SJCRH30 (cell line): ENCODE measurements around the gene MID1. TPM values are rescaled to one million over a fixed set of nuclear protein-coding genes. Genes with fewer than 3 reads are reported as not detected.

Source experiments
- DNase-seq, 2 experiments: peaks; one replicate each; pipeline ENCODE4 v3.0.0-alpha.2; 2015 to 2020
- H3K27ac ChIP-seq: fragments of 250-450 bp; sonication (Bioruptor Pico); 2 replicates; pipeline ENCODE4 v1.5.1; 2020; ENCODE audit warnings: mild to moderate bottlenecking, moderate library complexity
- H3K27me3 ChIP-seq: fragments of 250-450 bp; sonication (Bioruptor Pico); 2 replicates; pipeline ENCODE4 v1.5.1; 2020; ENCODE audit warnings: mild to moderate bottlenecking, moderate library complexity
- H3K36me3 ChIP-seq: fragments of 250-450 bp; sonication (Bioruptor Pico); 2 replicates; pipeline ENCODE4 v1.5.1; 2020; ENCODE audit warnings: mild to moderate bottlenecking, moderate library complexity
- H3K4me1 ChIP-seq: fragments of 250-450 bp; sonication (Bioruptor Pico); 2 replicates; pipeline ENCODE4 v1.5.1; 2020; ENCODE audit warnings: mild to moderate bottlenecking, moderate library complexity
- H3K4me3 ChIP-seq: fragments of 250-450 bp; sonication (Bioruptor Pico); 2 replicates; pipeline ENCODE4 v1.5.1; 2020; ENCODE audit warnings: mild to moderate bottlenecking, moderate library complexity
- H3K9me3 ChIP-seq: fragments of 250-450 bp; sonication (Bioruptor Pico); replicated peaks from 2 replicates; pipeline ENCODE4 v1.5.1; 2020; ENCODE audit warnings: mild to moderate bottlenecking, moderate library complexity
- total RNA-seq: library from RNA; depleted of rRNA; stranded (reverse); fragments of >200 nt; shearing (Covaris generic); gene quantifications from 2 replicates; pipeline ENCODE4 v1.2.3, GENCODE V29; 2014; rRNA removed

The MID1 gene, protein sequence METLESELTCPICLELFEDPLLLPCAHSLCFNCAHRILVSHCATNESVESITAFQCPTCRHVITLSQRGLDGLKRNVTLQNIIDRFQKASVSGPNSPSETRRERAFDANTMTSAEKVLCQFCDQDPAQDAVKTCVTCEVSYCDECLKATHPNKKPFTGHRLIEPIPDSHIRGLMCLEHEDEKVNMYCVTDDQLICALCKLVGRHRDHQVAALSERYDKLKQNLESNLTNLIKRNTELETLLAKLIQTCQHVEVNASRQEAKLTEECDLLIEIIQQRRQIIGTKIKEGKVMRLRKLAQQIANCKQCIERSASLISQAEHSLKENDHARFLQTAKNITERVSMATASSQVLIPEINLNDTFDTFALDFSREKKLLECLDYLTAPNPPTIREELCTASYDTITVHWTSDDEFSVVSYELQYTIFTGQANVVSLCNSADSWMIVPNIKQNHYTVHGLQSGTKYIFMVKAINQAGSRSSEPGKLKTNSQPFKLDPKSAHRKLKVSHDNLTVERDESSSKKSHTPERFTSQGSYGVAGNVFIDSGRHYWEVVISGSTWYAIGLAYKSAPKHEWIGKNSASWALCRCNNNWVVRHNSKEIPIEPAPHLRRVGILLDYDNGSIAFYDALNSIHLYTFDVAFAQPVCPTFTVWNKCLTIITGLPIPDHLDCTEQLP
- total RNA-seq = 34.5 and 38.4 TPM in 2 replicates

DNA sequence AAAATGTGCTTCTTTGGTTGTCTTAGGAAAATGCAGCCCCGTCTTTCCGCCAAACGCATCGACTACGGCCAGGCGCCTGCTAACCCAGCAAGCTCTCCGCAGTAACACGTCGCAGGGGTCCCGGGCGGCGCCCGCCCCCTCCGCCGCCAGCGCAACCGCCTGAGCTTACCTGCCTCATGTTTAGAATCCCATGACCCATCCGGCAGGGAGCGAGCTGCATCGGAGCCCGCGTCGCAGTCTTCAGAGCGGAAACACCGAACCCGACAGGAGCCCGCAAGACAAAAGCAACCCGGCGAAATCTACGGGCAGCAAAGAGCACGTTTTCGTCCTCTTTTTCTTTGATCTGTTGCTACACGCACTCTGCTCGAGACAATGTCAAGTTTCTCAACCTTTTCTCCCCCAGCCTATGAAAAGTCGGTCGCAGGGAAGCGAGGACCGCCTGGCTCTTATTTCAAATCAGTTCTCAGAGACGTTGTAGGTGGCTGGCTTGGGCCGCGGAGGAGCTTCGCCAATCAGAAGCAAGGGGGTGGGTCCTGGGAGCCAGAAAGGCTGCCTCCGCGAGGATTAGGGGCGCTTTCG is at the start of gene MID1:
Gene MID1, minus strand, starts transcription at position 465 of the 579 bp plus-strand sequence. CDS start 53,038 bp downstream, outside the sequence.
- Histone ChIP-seq H3K27ac (peak within 1 kb of the TSS; percentile 90), H3K4me3 (peak within 1 kb of the TSS; percentile 77), H3K9me3 (no peaks in the 10 kb centered on the region), H3K27me3 (no peaks in the 10 kb centered on the region), H3K36me3 (no peaks in the 10 kb centered on the region; the same call in 1 of the 2 replicates), H3K4me1 (peaks cover 18% of the 10 kb centered on the region)
- peak; percentile 93 to 94 for DNase-seq

DNA sequence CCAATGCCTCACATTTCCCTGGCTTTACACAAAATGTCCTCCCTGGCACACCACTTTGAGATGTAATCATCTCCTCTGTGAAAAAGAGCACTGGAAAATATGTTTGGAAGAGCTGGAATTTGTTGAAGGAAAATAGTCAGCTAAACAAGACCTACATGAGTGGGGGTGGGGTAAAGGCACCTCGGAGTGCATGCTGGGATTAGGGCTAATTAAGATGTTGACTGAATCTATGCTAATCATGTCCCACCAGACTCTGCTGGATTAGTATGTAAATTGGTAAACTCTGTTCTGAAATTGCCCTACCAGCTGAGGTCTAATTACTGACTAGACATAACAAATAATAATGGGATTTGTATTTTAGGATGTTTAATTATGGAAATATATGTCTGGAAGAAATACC is 46.8 kb upstream of the MID1 start:
- DNase-seq = no peak
- Histone ChIP-seq H3K4me3 (no peak overlapping the region), H3K4me1 (no peaks in the 10 kb centered on the region), H3K27me3 (no peaks in the 10 kb centered on the region), H3K9me3 (no peaks in the 10 kb centered on the region), H3K27ac (no peak overlapping the region), H3K36me3 (no peaks in the 10 kb centered on the region)

DNA sequence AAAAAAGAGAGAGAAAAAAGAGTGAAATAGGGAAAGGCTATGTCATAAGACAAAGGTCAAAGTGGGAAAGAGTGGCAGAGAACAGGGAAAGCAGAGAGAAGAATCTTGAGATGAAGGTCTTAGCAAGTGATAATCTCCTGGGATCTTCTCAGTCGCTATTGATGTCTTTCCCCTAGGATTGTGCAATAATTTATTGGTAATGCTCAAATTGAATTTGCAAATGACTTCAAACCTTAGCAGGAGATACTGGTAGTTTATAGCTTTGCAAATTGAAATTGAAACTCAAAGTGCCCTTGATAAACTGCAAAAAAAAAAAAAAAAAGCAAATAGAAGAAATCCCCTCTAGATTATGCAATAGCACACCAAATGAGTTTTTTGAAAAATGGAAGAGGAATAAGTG is 45.7 kb upstream of the MID1 start:
- Histone ChIP-seq H3K9me3 (no peaks in the 10 kb centered on the region), H3K4me1 (no peaks in the 10 kb centered on the region), H3K27ac (no peak overlapping the region), H3K36me3 (no peaks in the 10 kb centered on the region), H3K4me3 (no peak overlapping the region), H3K27me3 (no peaks in the 10 kb centered on the region)
- DNase-seq = no peak

DNA sequence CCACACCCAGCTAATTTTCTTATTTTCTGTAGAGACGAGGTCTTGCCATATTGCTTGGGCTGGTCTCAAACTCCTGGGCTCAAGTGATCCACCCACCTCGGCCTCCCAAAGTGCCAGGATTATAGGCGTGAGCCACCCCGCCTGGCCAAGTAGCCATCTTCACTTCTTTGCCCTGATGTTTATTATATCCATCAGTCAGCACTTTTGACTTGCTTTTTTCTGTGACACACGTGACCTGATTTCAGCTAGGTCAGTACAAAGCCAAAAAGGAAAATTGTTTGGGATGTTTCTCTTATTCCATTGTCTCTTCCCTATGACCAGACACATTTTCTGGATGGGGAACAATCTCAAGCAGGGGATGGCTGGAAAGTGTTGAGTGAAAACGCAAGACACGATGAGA is 45.3 kb upstream of the MID1 start:
- DNase-seq = no peak
- Histone ChIP-seq H3K4me3 (no peak overlapping the region), H3K27ac (no peak overlapping the region), H3K27me3 (no peaks in the 10 kb centered on the region), H3K9me3 (no peaks in the 10 kb centered on the region), H3K4me1 (no peaks in the 10 kb centered on the region), H3K36me3 (no peaks in the 10 kb centered on the region)

DNA sequence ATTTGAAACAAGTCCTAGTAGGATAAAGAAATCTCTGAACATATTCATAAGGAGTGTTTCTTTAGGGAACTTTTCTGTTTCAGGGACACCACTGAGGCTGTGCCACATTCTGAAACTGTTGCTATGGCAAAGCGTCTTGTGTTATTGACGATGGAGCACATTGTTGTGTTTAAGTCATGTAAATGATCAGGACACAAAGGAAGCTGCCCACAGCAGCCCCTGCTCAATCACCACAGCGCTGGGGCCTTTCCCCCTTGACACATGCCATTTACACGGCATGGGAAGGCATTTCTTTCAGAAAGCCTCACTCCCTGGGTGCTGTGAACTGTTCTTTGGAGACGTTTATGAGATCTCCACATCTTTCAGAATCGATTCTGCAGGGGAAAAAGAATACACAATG is 39.8 kb upstream of the MID1 start:
- H3K4me1 ChIP-seq = 0 out of 2 replicates have a peak, but pooled peaks cover 4% of the 10 kb centered on the region
- H3K4me3 ChIP-seq = no peak overlapping the region
- H3K27ac ChIP-seq = no peak overlapping the region
- H3K9me3 ChIP-seq = no peaks in the 10 kb centered on the region
- no peaks in the 10 kb centered on the region for H3K27me3 ChIP-seq
- no peaks in the 10 kb centered on the region for H3K36me3 ChIP-seq
- DNase-seq = no peak

DNA sequence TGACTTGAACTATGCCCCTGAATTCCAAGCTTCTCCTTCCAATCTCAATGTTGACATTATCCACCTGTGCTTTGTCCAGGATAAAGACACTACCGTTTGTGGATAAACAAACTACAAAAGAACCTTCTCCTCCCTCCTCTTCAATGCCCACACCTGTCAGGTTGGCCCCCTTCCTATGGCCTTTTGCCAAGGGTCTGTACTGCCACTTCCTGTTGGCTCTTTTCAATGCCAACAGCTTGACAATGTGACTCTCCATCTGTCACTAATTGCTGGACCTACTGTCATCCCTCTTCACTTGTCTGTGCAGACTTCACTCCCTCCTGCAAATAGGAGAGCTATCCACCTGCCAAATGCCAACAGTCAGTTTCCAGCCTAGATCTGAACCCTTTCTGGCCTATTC is 35.8 kb upstream of the MID1 start:
- Histone ChIP-seq H3K36me3 (no peaks in the 10 kb centered on the region), H3K27me3 (no peaks in the 10 kb centered on the region), H3K4me1 (0 out of 2 replicates have a peak, but pooled peaks cover 4% of the 10 kb centered on the region), H3K4me3 (no peak overlapping the region), H3K9me3 (no peaks in the 10 kb centered on the region; the same call in 1 of the 2 replicates), H3K27ac (no peak overlapping the region)
- DNase-seq = no peak

DNA sequence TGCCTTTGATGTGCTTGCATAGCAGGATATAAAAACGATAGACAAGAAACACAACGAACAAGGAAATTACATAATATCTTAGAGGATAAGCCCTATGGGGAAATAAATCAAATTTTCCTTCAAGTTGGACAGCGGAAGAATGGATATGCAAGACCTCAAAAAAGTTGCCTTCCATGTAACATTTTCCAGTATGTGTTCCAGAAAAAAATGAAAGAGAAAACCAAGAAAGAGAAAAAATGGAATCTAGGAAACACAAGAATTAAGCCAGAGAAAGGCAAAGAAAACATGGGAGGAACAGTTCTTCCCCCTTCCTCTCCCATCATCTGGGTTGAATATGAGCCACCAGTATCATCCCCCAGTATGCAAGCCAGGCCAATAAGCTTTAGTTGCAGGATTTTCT is 34.6 kb upstream of the MID1 start:
- DNase-seq = no peak
- H3K36me3 ChIP-seq = no peaks in the 10 kb centered on the region
- no peaks in the 10 kb centered on the region; the same call in 1 of the 2 replicates for H3K9me3 ChIP-seq
- no peaks in the 10 kb centered on the region for H3K27me3 ChIP-seq
- no peak overlapping the region for H3K27ac ChIP-seq
- H3K4me3 ChIP-seq = no peak overlapping the region
- 0 out of 2 replicates have a peak, but pooled peaks cover 4% of the 10 kb centered on the region for H3K4me1 ChIP-seq

DNA sequence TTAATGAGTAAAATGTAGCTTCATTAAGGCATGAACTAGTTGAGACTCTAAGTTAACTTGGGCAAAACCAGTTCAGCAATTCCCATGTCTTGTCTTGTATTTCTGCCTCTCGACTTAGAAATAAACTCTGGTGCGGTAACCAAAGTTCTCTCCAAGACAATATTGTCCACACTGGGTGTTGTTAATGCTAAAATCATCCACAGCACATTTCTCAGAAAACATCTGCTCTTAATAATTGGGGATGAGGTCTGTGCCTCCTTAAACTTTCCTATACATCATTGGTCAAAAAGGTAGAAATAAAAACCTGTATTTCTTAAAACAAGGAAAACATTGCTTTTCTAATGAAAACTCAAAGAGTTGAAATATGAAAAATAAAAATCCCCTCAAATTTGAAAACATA is 32.9 kb upstream of the MID1 start:
- H3K27ac ChIP-seq = no peak overlapping the region
- no peaks in the 10 kb centered on the region for H3K36me3 ChIP-seq
- H3K9me3 ChIP-seq = peaks cover 4% of the 10 kb centered on the region; the same call in 1 of the 2 replicates
- no peak for DNase-seq
- no peaks in the 10 kb centered on the region for H3K27me3 ChIP-seq
- peaks cover 11% of the 10 kb centered on the region; the same call in 1 of the 2 replicates for H3K4me1 ChIP-seq
- no peak overlapping the region for H3K4me3 ChIP-seq

DNA sequence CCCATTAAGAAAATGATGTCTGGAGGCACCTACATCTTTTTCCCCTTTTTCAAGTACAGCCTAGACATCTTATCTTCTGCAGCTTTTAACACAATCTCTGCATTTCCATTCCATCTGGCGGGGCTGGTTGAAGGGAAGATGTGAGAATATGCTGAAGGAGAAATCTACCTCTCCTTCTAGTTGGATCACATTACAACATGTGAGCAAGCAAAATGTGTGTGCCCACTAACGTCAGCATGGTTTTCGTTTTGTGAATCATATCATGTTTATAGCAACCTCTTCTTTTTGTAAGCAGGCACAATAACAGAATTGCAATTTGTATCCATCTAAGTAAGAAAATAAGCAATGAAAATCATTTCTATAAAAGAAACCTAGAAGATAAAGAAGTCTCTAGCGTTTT is 28.9 kb upstream of the MID1 start:
- no peak overlapping the region for H3K27ac ChIP-seq
- peaks cover 4% of the 10 kb centered on the region; the same call in 1 of the 2 replicates for H3K9me3 ChIP-seq
- H3K27me3 ChIP-seq = no peaks in the 10 kb centered on the region
- DNase-seq = no peak
- H3K4me3 ChIP-seq = no peak overlapping the region
- H3K36me3 ChIP-seq = no peaks in the 10 kb centered on the region
- H3K4me1 ChIP-seq = peaks cover 9% of the 10 kb centered on the region; the same call in 1 of the 2 replicates

DNA sequence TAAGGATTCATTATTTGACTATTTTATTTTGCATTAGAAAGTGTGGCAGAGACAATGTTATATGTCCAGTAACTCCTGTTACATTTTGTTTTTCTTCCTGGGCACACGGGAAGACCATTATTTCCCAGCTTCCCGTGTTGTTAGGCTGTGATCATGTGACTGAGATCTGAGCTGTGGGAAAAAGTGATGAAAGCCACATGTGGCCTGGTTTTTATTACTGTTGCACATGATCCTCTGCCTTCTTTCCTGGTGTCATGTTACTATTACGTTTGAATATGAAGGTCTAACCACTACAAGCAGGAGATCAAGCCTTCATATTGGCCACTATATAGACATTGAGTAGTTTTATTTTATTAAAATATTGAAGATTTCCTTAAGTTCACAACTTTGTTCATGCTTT is 28.2 kb upstream of the MID1 start:
- Histone ChIP-seq H3K4me1 (peaks cover 9% of the 10 kb centered on the region; the same call in 1 of the 2 replicates), H3K9me3 (peaks cover 4% of the 10 kb centered on the region; the same call in 1 of the 2 replicates), H3K4me3 (no peak overlapping the region), H3K27ac (no peak overlapping the region), H3K36me3 (no peaks in the 10 kb centered on the region), H3K27me3 (no peaks in the 10 kb centered on the region)
- peak in 1 of 2 experiments; percentile 56 for DNase-seq

DNA sequence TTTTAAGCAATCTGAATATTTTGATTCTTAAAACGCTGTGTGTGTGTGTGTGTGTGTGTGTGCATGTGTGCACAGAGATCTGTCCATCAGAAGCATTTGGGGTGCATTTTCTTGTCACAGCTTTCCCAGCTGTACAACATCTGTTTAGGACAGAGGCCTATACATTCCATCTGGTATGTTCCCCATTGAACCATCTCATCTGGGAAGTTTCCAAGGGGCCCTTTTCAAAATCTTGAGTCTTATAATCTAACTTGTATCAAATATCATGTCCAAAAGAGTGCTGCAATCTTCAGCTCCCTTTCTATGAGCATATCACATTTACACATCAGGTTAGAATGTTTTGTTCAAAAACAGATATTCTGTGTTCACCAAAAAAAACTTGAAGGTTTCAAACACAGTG is 16.5 kb upstream of the MID1 start:
- Histone ChIP-seq H3K4me1 (peaks cover 31% of the 10 kb centered on the region), H3K27ac (no peak overlapping the region), H3K9me3 (peaks cover 3% of the 10 kb centered on the region; the same call in 1 of the 2 replicates), H3K36me3 (no peaks in the 10 kb centered on the region), H3K4me3 (no peak overlapping the region), H3K27me3 (no peaks in the 10 kb centered on the region)
- DNase-seq = no peak

DNA sequence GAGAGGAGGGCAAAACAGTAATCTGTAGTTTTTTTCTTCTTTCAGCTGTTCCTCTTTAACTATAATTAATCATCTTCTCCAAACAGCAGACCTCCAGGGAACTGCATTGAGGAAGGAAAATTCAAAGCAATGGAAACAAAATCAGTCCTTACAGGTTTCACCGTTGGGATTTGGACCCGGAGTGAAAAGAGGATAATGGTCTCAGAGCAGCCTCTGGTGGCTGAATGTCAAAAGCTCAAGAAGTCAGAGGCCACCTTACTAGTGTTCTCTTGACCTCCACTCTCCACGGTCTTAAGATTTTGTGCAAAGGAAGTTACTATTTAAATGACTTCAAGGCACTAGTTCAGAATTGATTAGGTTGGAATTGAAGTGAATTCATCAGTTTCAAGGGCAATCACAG is 16.0 kb upstream of the MID1 start:
- Histone ChIP-seq H3K4me3 (0 out of 2 replicates have a peak overlapping the region, but pooled peaks have one; percentile 1), H3K36me3 (no peaks in the 10 kb centered on the region), H3K4me1 (peaks cover 31% of the 10 kb centered on the region), H3K27ac (peak overlapping the region; percentile 81), H3K27me3 (no peaks in the 10 kb centered on the region), H3K9me3 (peaks cover 3% of the 10 kb centered on the region; the same call in 1 of the 2 replicates)
- DNase-seq = peak; percentile 75 to 91

DNA sequence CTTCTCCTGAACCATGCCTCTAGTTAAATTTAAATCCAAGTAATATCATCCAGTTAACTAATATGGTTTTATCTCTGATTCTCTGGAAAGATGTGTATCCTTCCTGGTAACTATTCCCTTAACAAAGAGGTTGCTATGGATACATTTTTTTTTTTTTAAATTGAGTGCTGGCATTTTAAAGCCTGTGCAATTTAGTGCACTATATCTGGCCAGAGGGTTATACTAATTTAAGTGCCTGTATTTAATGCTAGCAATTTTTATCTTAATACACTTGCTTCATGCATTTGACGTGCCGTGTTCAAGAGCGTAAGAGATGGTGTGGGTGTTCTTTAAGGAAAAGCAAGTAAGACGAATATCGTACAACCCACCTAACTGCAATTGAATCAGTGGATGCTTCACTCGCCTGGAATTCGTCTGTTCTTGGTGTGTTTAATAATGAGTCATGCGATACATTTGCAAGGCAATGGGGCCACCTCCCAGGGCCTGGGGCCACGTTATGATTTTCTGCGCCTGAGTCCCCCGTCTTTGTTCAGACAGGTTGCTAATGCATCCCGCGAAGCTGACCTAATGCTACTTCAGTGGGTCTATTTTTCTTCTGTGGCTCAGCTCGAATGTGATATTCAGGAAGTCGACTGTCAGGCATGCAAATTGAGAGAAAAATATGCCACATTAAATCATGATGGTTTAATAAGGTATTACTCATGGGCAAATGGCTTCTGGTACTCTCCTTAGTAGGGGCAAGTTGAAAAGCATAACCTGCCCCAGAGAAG is 14.2 kb upstream of the MID1 start:
- H3K36me3 ChIP-seq = no peaks in the 10 kb centered on the region
- H3K4me3 ChIP-seq = peak overlapping the region; percentile 37
- H3K9me3 ChIP-seq = no peaks in the 10 kb centered on the region
- H3K4me1 ChIP-seq = peaks cover 31% of the 10 kb centered on the region
- DNase-seq = peak; percentile 84 to 85
- no peaks in the 10 kb centered on the region for H3K27me3 ChIP-seq
- peak overlapping the region; percentile 81 for H3K27ac ChIP-seq

DNA sequence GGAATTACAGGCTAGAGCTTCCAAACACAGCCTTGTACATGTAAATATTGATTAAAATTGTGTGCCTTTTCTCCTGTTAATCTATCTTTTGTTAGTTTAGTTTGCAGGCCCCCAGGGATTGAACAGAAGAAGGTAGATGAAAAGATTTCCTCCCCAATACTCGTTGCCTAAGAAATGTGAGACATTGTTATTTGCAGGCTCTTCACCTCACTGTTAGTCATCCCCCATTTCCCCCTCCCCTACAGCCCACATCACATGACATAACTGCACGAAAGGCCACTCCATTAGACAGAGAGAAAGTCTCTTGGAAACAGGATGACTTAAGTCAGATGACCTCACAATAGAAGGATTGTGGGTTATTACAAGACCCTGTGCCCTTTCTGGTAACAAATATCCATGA is 13.3 kb upstream of the MID1 start:
- H3K4me3 ChIP-seq = peak overlapping the region; percentile 37
- no peaks in the 10 kb centered on the region for H3K27me3 ChIP-seq
- H3K27ac ChIP-seq = peak overlapping the region; percentile 81
- peaks cover 31% of the 10 kb centered on the region for H3K4me1 ChIP-seq
- DNase-seq = peak; percentile 83 to 91
- H3K36me3 ChIP-seq = no peaks in the 10 kb centered on the region
- H3K9me3 ChIP-seq = no peaks in the 10 kb centered on the region
